ENCODE results near the gene PPP6R2.

- TF ChIP-seq CTCF (IDR thresholded peaks at IDR 0.05) (no peak), POLR2A (IDR thresholded peaks at IDR 0.05) (no peak)
Observed at GRCh38 chr22:50436841-50437341, 93.8 kb downstream of the PPP6R2 start.
